ENCODE measurements around the gene NHERF2. TPM values are rescaled to one million over a fixed set of nuclear protein-coding genes. Genes with fewer than 3 reads are reported as not detected.
A peak's percentile ranks its signal among the peaks of the same experiment; 100 is the strongest.

Gene NHERF2
- total and polyA plus RNA-seq, 9 of the 15 experiments (the other 6 are each of a cell fraction or from before 2014, with no cell fraction given) = 0.15 to 42.0 (median 12.5) TPM

DNA sequence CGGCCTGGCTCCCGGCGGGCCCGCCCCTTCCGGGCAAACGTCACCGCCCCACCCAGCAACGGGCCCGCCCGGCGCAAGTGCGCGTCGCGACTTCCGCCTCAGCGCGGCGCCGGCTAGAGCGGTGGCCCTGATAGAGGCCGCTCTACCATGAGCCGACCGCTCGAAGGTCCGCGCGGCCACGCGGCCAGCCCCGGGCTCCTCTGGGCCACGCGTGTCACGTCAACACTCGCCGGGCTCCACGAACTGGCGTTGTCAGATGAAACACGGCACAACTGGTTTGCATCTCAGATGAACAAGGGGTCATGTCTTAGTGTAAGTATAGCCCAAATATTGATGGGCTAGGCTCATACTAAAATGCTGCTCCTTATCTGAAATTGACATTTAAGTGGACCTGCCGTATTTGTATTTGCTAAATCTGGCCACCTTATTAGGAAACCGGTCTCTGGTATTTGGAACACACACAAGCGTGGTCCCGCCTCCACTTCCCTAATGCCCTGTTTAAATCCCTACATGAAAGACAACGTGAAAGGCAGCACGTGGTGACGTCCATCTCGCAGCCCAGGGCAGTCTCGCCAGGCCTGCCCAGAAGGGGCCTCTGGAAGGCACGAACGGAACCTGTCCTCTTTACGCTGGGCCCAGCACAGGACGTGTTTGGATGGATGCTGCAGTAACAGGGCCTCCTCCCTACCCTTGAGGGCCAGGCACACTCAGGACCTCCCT is 16.8 kb upstream of the NHERF2 start, which contains the start of gene ZNF598 (continued):
- TF ChIP-seq ZNF785 (CRISPR knock-in tag; IDR thresholded peaks at IDR 0.05) (no peak), SUPT5H (IDR thresholded peaks at IDR 0.05) (peak; percentile 94), EP400 (IDR thresholded peaks at IDR 0.05) (peak; percentile 99), ATF1 (CRISPR knock-in tag; IDR thresholded peaks at IDR 0.05) (no peak), ATF1 (tag; IDR thresholded peaks at IDR 0.05) (peak; percentile 94), ZNF384 (IDR thresholded peaks at IDR 0.05; ENCODE audit: low read depth, low read length) (no peak; the same call in 1 of the 2 replicates), FOXJ2 (tag; IDR thresholded peaks at IDR 0.05) (peak; percentile 59; the same call in 1 of the 2 replicates), HMGN3 (IDR thresholded peaks at IDR 0.05; ENCODE audit: borderline replicate concordance, extremely low read depth, insufficient read length, low read depth, low read length) (peak; percentile 38), HDAC3 (IDR thresholded peaks at IDR 0.05; ENCODE audit: borderline replicate concordance, partially characterized antibody) (no peak), DDX20 (tag; IDR thresholded peaks at IDR 0.05; ENCODE audit: low read depth) (no peak), GATAD2B (IDR thresholded peaks at IDR 0.05; ENCODE audit: borderline replicate concordance) (peak; percentile 76), ZNF668 (CRISPR knock-in tag; IDR thresholded peaks at IDR 0.05) (no peak; the same call in 1 of the 2 replicates), SP2 (IDR thresholded peaks at IDR 0.05; ENCODE audit: extremely low read depth, low read depth, low read length, poor library complexity, severe bottlenecking) (peak; percentile 97), RAD51 (IDR thresholded peaks at IDR 0.05; ENCODE audit: borderline replicate concordance, low read depth) (0 out of 2 replicates have a peak, but pooled peaks have one; percentile 13), CBFA2T2 (conservative IDR thresholded peaks at IDR 0.05) (no peak)
- TF ChIP-seq, protein P1, sequence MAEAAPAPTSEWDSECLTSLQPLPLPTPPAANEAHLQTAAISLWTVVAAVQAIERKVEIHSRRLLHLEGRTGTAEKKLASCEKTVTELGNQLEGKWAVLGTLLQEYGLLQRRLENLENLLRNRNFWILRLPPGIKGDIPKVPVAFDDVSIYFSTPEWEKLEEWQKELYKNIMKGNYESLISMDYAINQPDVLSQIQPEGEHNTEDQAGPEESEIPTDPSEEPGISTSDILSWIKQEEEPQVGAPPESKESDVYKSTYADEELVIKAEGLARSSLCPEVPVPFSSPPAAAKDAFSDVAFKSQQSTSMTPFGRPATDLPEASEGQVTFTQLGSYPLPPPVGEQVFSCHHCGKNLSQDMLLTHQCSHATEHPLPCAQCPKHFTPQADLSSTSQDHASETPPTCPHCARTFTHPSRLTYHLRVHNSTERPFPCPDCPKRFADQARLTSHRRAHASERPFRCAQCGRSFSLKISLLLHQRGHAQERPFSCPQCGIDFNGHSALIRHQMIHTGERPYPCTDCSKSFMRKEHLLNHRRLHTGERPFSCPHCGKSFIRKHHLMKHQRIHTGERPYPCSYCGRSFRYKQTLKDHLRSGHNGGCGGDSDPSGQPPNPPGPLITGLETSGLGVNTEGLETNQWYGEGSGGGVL (CRISPR knock-in tag; IDR thresholded peaks at IDR 0.05) = no peak
- TF ChIP-seq, protein P2, sequence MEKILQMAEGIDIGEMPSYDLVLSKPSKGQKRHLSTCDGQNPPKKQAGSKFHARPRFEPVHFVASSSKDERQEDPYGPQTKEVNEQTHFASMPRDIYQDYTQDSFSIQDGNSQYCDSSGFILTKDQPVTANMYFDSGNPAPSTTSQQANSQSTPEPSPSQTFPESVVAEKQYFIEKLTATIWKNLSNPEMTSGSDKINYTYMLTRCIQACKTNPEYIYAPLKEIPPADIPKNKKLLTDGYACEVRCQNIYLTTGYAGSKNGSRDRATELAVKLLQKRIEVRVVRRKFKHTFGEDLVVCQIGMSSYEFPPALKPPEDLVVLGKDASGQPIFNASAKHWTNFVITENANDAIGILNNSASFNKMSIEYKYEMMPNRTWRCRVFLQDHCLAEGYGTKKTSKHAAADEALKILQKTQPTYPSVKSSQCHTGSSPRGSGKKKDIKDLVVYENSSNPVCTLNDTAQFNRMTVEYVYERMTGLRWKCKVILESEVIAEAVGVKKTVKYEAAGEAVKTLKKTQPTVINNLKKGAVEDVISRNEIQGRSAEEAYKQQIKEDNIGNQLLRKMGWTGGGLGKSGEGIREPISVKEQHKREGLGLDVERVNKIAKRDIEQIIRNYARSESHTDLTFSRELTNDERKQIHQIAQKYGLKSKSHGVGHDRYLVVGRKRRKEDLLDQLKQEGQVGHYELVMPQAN (IDR thresholded peaks at IDR 0.05; ENCODE audit: borderline replicate concordance) = peak; percentile 93
- TF ChIP-seq, protein P3, sequence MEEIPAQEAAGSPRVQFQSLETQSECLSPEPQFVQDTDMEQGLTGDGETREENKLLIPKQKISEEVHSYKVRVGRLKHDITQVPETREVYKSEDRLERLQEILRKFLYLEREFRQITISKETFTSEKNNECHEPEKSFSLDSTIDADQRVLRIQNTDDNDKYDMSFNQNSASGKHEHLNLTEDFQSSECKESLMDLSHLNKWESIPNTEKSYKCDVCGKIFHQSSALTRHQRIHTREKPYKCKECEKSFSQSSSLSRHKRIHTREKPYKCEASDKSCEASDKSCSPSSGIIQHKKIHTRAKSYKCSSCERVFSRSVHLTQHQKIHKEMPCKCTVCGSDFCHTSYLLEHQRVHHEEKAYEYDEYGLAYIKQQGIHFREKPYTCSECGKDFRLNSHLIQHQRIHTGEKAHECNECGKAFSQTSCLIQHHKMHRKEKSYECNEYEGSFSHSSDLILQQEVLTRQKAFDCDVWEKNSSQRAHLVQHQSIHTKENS (CRISPR knock-in tag; IDR thresholded peaks at IDR 0.05) = no peak
- TF ChIP-seq, protein P4, sequence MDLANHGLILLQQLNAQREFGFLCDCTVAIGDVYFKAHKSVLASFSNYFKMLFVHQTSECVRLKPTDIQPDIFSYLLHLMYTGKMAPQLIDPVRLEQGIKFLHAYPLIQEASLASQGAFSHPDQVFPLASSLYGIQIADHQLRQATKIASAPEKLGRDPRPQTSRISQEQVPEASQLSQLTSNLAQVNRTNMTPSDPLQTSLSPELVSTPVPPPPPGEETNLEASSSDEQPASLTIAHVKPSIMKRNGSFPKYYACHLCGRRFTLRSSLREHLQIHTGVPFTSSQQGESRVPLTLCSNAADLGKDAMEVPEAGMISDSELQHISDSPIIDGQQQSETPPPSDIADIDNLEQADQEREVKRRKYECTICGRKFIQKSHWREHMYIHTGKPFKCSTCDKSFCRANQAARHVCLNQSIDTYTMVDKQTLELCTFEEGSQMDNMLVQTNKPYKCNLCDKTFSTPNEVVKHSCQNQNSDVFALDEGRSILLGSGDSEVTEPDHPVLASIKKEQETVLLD (IDR thresholded peaks at IDR 0.05) = 0 out of 2 replicates have a peak, but pooled peaks have one; percentile 35
- TF ChIP-seq, protein P5, sequence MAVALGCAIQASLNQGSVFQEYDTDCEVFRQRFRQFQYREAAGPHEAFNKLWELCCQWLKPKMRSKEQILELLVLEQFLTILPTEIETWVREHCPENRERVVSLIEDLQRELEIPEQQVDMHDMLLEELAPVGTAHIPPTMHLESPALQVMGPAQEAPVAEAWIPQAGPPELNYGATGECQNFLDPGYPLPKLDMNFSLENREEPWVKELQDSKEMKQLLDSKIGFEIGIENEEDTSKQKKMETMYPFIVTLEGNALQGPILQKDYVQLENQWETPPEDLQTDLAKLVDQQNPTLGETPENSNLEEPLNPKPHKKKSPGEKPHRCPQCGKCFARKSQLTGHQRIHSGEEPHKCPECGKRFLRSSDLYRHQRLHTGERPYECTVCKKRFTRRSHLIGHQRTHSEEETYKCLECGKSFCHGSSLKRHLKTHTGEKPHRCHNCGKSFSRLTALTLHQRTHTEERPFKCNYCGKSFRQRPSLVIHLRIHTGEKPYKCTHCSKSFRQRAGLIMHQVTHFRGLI (CRISPR knock-in tag; IDR thresholded peaks at IDR 0.05) = no peak

All from K562 (cell line).